ENCODE data around the gene XPO6.
A peak's percentile ranks its signal among the peaks of the same experiment; 100 is the strongest.

The XPO6 gene

GRCh38 chr16:28069971-28070794 lies 141.6 kb downstream of the XPO6 start:
- in situ Hi-C loops (cut with HindIII; ENCODE audit: low sequenced_read_pairs) = no loop called here
- H3K4me3 ChIP-seq (ENCODE audit: low read depth, low read length) = no peak overlapping the region
- no peak for DNase-seq (ENCODE audit: low read depth)

GRCh38 chr16:28068976-28069375 lies 142.8 kb downstream of the XPO6 start:
- no peak overlapping the region for H3K4me3 ChIP-seq (ENCODE audit: low read depth, low read length)
- no peak for DNase-seq (ENCODE audit: low read depth)
- in situ Hi-C loops (cut with HindIII; ENCODE audit: low sequenced_read_pairs) = no loop called here
- no peak for TF ChIP-seq CTCF (IDR thresholded peaks at IDR 0.05; ENCODE audit: low read depth, low read length, missing control alignments)

More at GRCh38 chr16:28069971-28070794, 141.6 kb downstream of the XPO6 start:
- no peak for TF ChIP-seq CTCF (IDR thresholded peaks at IDR 0.05; ENCODE audit: low read depth, low read length, missing control alignments)

GRCh38 chr16:28067604-28068379 lies 144.0 kb downstream of the XPO6 start:
- H3K4me3 ChIP-seq (ENCODE audit: low read depth, low read length) = no peak overlapping the region
- in situ Hi-C loops (cut with HindIII; ENCODE audit: low sequenced_read_pairs) = no loop called here
- TF ChIP-seq CTCF (IDR thresholded peaks at IDR 0.05; ENCODE audit: low read depth, low read length, missing control alignments) = no peak
- peak; percentile 71 for DNase-seq (ENCODE audit: low read depth)

- in situ Hi-C loops (cut with HindIII; ENCODE audit: low sequenced_read_pairs) = no loop called here
- TF ChIP-seq CTCF (IDR thresholded peaks at IDR 0.05; ENCODE audit: low read depth, low read length, missing control alignments) = no peak
- no peak overlapping the region for H3K4me3 ChIP-seq (ENCODE audit: low read depth, low read length)
- DNase-seq (ENCODE audit: low read depth) = no peak
Observed at GRCh38 chr16:28064706-28065249, 147.0 kb downstream of the XPO6 start.

GRCh38 chr16:28064150-28064549 lies 147.6 kb downstream of the XPO6 start:
- no peak for DNase-seq (ENCODE audit: low read depth)
- no peak overlapping the region for H3K4me3 ChIP-seq (ENCODE audit: low read depth, low read length)
- TF ChIP-seq CTCF (IDR thresholded peaks at IDR 0.05; ENCODE audit: low read depth, low read length, missing control alignments) = no peak
- in situ Hi-C loops (cut with HindIII; ENCODE audit: low sequenced_read_pairs) = no loop called here

- in situ Hi-C loops (cut with HindIII; ENCODE audit: low sequenced_read_pairs) = no loop called here
- peak within 1 kb of the TSS; percentile 26 for H3K4me3 ChIP-seq (ENCODE audit: low read depth, low read length)
- no peak for DNase-seq (ENCODE audit: low read depth)
- no peak for TF ChIP-seq CTCF (IDR thresholded peaks at IDR 0.05; ENCODE audit: low read depth, low read length, missing control alignments)
Observed at GRCh38 chr16:28063591-28064061, 148.1 kb downstream of the XPO6 start, which contains the start of gene GSG1L. Gene GSG1L, minus strand, starts transcription at chr16:28063714. Its CDS starts 290 bp downstream, at chr16:28063424.

Data from astrocyte of the cerebellum (primary cell).